GM23338 (cell line): ENCODE results near the gene MMP19. TPM values are rescaled to one million over a fixed set of nuclear protein-coding genes. Genes with fewer than 3 reads are reported as not detected.

Experiments used
- ATAC-seq: fragments of 200-7000 bp; cut with Tn5 transposase; 3 replicates; pipeline ENCODE4 v1.9.1; 2020
- DNase-seq: peaks from one replicate; pipeline ENCODE4 v3.0.0-alpha.2; 2015; ENCODE audit warnings: low spot score
- H2AFZ ChIP-seq: fragments of 200-600 bp; sonication (generic); 2 replicates; pipeline ENCODE4 v1.8.0; 2016; ENCODE audit warnings: antibody characterized with exemption, mild to moderate bottlenecking, moderate library complexity
- H3F3A ChIP-seq: fragments of 200-600 bp; sonication (generic); replicated peaks from 2 replicates; pipeline ENCODE4 v1.8.0; 2017; ENCODE audit warnings: antibody characterized with exemption, mixed run types, low read depth
- H3K27ac ChIP-seq: fragments of 200-600 bp; sonication (generic); 2 replicates; pipeline ENCODE4 v1.6.1; 2016; ENCODE audit warnings: low read depth
- H3K27me3 ChIP-seq: fragments of 200-600 bp; sonication (generic); 2 replicates; pipeline ENCODE4 v1.8.0; 2016; ENCODE audit warnings: mild to moderate bottlenecking, mixed run types, moderate library complexity; ENCODE audit not compliant: insufficient read depth
- H3K36me3 ChIP-seq: fragments of 200-600 bp; sonication (generic); 2 replicates; pipeline ENCODE4 v1.8.0; 2016; ENCODE audit warnings: mild to moderate bottlenecking; ENCODE audit not compliant: insufficient read depth
- H3K4me1 ChIP-seq: fragments of 200-600 bp; sonication (generic); 2 replicates; pipeline ENCODE4 v1.8.0; 2016; ENCODE audit warnings: mild to moderate bottlenecking, moderate library complexity; ENCODE audit not compliant: insufficient read depth
- H3K4me2 ChIP-seq: fragments of 200-600 bp; sonication (generic); 2 replicates; pipeline ENCODE4 v1.7.1; 2017; ENCODE audit warnings: mixed run types
- H3K4me3 ChIP-seq: fragments of 200-600 bp; sonication (generic); 2 replicates; pipeline ENCODE4 v1.6.1; 2016; ENCODE audit warnings: mixed run types
- H3K79me2 ChIP-seq: fragments of 200-600 bp; sonication (generic); replicated peaks from 2 replicates; pipeline ENCODE4 v1.8.0; 2017; ENCODE audit warnings: mild to moderate bottlenecking; ENCODE audit not compliant: insufficient read depth
- H3K9me2 ChIP-seq: fragments of 200-600 bp; sonication (generic); 2 replicates; pipeline ENCODE4 v1.8.0; 2017; ENCODE audit not compliant: insufficient read depth
- H4K20me1 ChIP-seq: fragments of 200-600 bp; sonication (generic); replicated peaks from 2 replicates; pipeline ENCODE4 v1.8.0; 2017; ENCODE audit warnings: mild to moderate bottlenecking; ENCODE audit not compliant: insufficient read depth
- H3K27ac Mint-ChIP-seq: 2 replicates; pipeline ENCODE4 v1.8.0; 2020; ENCODE audit warnings: inconsistent platforms, mild to moderate bottlenecking, moderate library complexity, mixed read lengths
- H3K27me3 Mint-ChIP-seq: 3 replicates; pipeline ENCODE4 v1.8.0; 2022; ENCODE audit warnings: low read depth, mild to moderate bottlenecking, moderate library complexity, mixed read lengths, inconsistent platforms; ENCODE audit not compliant: insufficient read depth, poor library complexity
- H3K36me3 Mint-ChIP-seq: 3 replicates; pipeline ENCODE4 v1.8.0; 2021; ENCODE audit warnings: low read depth, mild to moderate bottlenecking, inconsistent platforms, moderate library complexity, mixed read lengths
- H3K4me1 Mint-ChIP-seq: 3 replicates; pipeline ENCODE4 v1.8.0; 2020; ENCODE audit warnings: mild to moderate bottlenecking, inconsistent platforms, mixed read lengths
- H3K4me3 Mint-ChIP-seq: 3 replicates; pipeline ENCODE4 v1.8.0; 2021; ENCODE audit warnings: moderate library complexity, mild to moderate bottlenecking, inconsistent platforms, mixed read lengths
- H3K9me3 Mint-ChIP-seq: 3 replicates; pipeline ENCODE4 v1.8.0; 2020; ENCODE audit warnings: moderate library complexity, mild to moderate bottlenecking, inconsistent platforms, mixed read lengths
- CREB1 ChIP-seq: fragments of 250-450 bp; sonication (Bioruptor Pico); IDR thresholded peaks from 2 replicates; pipeline ENCODE4 v1.5.0; 2020; ENCODE audit warnings: low read depth, mild to moderate bottlenecking, moderate library complexity
- CTCF ChIP-seq, 2 experiments: fragments of 200-600 bp in 1 of 2; sonication (generic) in 1 of 2; conservative IDR thresholded peaks; 2 replicates each; pipeline versions ENCODE4 v1.5.1 to v1.6.1; 2016 to 2017; ENCODE audit warnings: antibody characterized with exemption in 2 of 2, low read depth in 2 of 2, mild to moderate bottlenecking in 2 of 2, moderate library complexity in 1 of 2
- ETS1 ChIP-seq: IDR thresholded peaks from 2 replicates; pipeline ENCODE4 v1.6.1; 2016; ENCODE audit warnings: antibody characterized with exemption
- EZH2 ChIP-seq: fragments of 200-600 bp; sonication (generic); IDR thresholded peaks from one replicate; pipeline ENCODE4 v1.8.0; 2017; ENCODE audit warnings: antibody characterized with exemption, mild to moderate bottlenecking, low read depth; ENCODE audit not compliant: unreplicated experiment
- EZH2phosphoT487 ChIP-seq: fragments of 200-600 bp; sonication (generic); IDR thresholded peaks from one replicate; pipeline ENCODE4 v1.8.1; 2018; ENCODE audit warnings: antibody characterized with exemption; ENCODE audit not compliant: unreplicated experiment
- JUNB ChIP-seq: IDR thresholded peaks from one replicate; pipeline ENCODE4 v1.6.1; 2016; ENCODE audit warnings: antibody characterized with exemption; ENCODE audit not compliant: unreplicated experiment
- NANOG ChIP-seq: IDR thresholded peaks from 2 replicates; pipeline ENCODE4 v1.6.1; 2016; ENCODE audit warnings: antibody characterized with exemption, borderline replicate concordance
- POLR2AphosphoS5 ChIP-seq: IDR thresholded peaks from 2 replicates; pipeline ENCODE4 v1.6.1; 2016; ENCODE audit warnings: antibody characterized with exemption, low read depth
- REST ChIP-seq: IDR thresholded peaks from one replicate; pipeline ENCODE4 v1.6.1; 2018; ENCODE audit warnings: antibody characterized with exemption; ENCODE audit not compliant: unreplicated experiment
- STAT1 ChIP-seq: IDR thresholded peaks from one replicate; pipeline ENCODE4 v1.6.1; 2016; ENCODE audit warnings: antibody characterized with exemption; ENCODE audit not compliant: unreplicated experiment
- ZNF114 ChIP-seq: fragments of 250-450 bp; sonication (Bioruptor Pico); IDR thresholded peaks from 2 replicates; pipeline ENCODE4 v1.5.0; 2020; ENCODE audit warnings: mild to moderate bottlenecking, moderate library complexity
- ZNF331 ChIP-seq: fragments of 250-450 bp; sonication (Bioruptor Pico); IDR thresholded peaks from 2 replicates; pipeline ENCODE4 v1.5.0; 2020; ENCODE audit warnings: low read depth, mild to moderate bottlenecking, moderate library complexity
- polyA plus RNA-seq: library from polyadenylated mRNA; unstranded; fragments of >200 nt; fragmentation: Nextera tagmentation; extraction: Ambion mirVana; gene quantifications from 2 replicates; pipeline ENCODE4 v1.2.1, GENCODE V29; 2016
- total RNA-seq: library from RNA; depleted of rRNA; stranded (reverse); fragments of >200 nt; shearing (Covaris generic); gene quantifications from 2 replicates; pipeline ENCODE4 v1.2.3, GENCODE V29; 2014; rRNA removed

MMP19 gene
- total and polyA plus RNA-seq, 2 experiments from 2014 or later = 1.4 to 1.5 TPM

- H3K27me3 ChIP-seq = no peaks in the 10 kb centered on the region
- no peaks in the 10 kb centered on the region for H3K4me1 ChIP-seq
- no peaks in the 10 kb centered on the region for H3K9me2 ChIP-seq
- Mint-ChIP-seq H3K27ac (no peak overlapping the region), H3K36me3 (peaks cover 85% of the 10 kb centered on the region), H3K9me3 (no peaks in the 10 kb centered on the region), H3K27me3 (no peaks in the 10 kb centered on the region), H3K4me3 (no peak overlapping the region), H3K4me1 (no peaks in the 10 kb centered on the region)
- H3K27ac ChIP-seq = no peak overlapping the region
- peaks cover 63% of the 10 kb centered on the region for H3K36me3 ChIP-seq
- TF ChIP-seq EZH2phosphoT487 = no peak
- TF ChIP-seq ETS1 = no peak
- no peak for TF ChIP-seq JUNB
- TF ChIP-seq NANOG = no peak
- TF ChIP-seq CREB1 (CRISPR knock-in tag) = no peak
- no peak for TF ChIP-seq EZH2
- TF ChIP-seq ZNF114 (CRISPR knock-in tag) = no peak
- TF ChIP-seq ZNF331 (CRISPR knock-in tag) = no peak
- TF ChIP-seq CTCF (conservative IDR thresholded peaks at IDR 0.05; ENCODE audit: low read depth in 2 of 2) = no peak
- no peak for TF ChIP-seq POLR2AphosphoS5
- TF ChIP-seq REST = no peak
- TF ChIP-seq STAT1 = no peak
- H3F3A ChIP-seq = 0 out of 2 replicates have a peak, but pooled peaks cover 8% of the 10 kb centered on the region
- ATAC-seq = no peak
- DNase-seq = no peak
- H3K79me2 ChIP-seq = 0 out of 2 replicates have a peak, but pooled peaks cover 11% of the 10 kb centered on the region
- no peak overlapping the region for H2AFZ ChIP-seq
- H4K20me1 ChIP-seq = peaks cover 18% of the 10 kb centered on the region; the same call in 1 of the 2 replicates
- H3K4me3 ChIP-seq = no peak overlapping the region
- no peak overlapping the region for H3K4me2 ChIP-seq
These were observed 54.2 kb downstream of the MMP19 start for GRCh38 chr12:55788546-55788945.

Other genes starting within 250 kb of the MMP19 start
- not detected in 2 replicates for gene OR10P1, start 206.0 kb downstream of the MMP19 start, total RNA-seq
- gene OR10P1, start 206.0 kb downstream of the MMP19 start, polyA plus RNA-seq = not detected in 2 replicates
- 45.3 and 49.1 TPM in 2 replicates for gene ITGA7, start 135.0 kb downstream of the MMP19 start, total RNA-seq
- gene ITGA7, start 135.0 kb downstream of the MMP19 start, polyA plus RNA-seq = 17.4 and 20.0 TPM in 2 replicates
- gene BLOC1S1, start 126.9 kb downstream of the MMP19 start, total RNA-seq = 52.3 and 68.3 TPM in 2 replicates
- 174 and 198 TPM in 2 replicates for gene BLOC1S1, start 126.9 kb downstream of the MMP19 start, polyA plus RNA-seq
- 1.7 and 7.5 TPM in 2 replicates for gene RDH5, start 122.5 kb downstream of the MMP19 start, total RNA-seq
- 3.9 and 5.4 TPM in 2 replicates for gene RDH5, start 122.5 kb downstream of the MMP19 start, polyA plus RNA-seq
- gene CD63, start 113.9 kb downstream of the MMP19 start, total RNA-seq = 294 and 307 TPM in 2 replicates
- gene CD63, start 113.9 kb downstream of the MMP19 start, polyA plus RNA-seq = 670 and 685 TPM in 2 replicates
- gene GDF11, start 99.8 kb downstream of the MMP19 start, total RNA-seq = 12.5 and 12.6 TPM in 2 replicates
- gene GDF11, start 99.8 kb downstream of the MMP19 start, polyA plus RNA-seq = 3.7 and 3.8 TPM in 2 replicates
- 96.0 and 115 TPM in 2 replicates for gene SARNP, start 25.2 kb downstream of the MMP19 start, total RNA-seq
- gene SARNP, start 25.2 kb downstream of the MMP19 start, polyA plus RNA-seq = 291 and 313 TPM in 2 replicates
- 12.4 and 18.0 TPM in 2 replicates for gene ORMDL2, start 24.9 kb downstream of the MMP19 start, total RNA-seq
- gene ORMDL2, start 24.9 kb downstream of the MMP19 start, polyA plus RNA-seq = 55.1 and 58.7 TPM in 2 replicates
- 28.9 and 35.1 TPM in 2 replicates for gene DNAJC14, start 13.3 kb downstream of the MMP19 start, total RNA-seq
- 8.9 and 9.7 TPM in 2 replicates for gene DNAJC14, start 13.3 kb downstream of the MMP19 start, polyA plus RNA-seq
- gene PYM1, start 85.0 kb upstream of the MMP19 start, total RNA-seq = 70.2 and 75.9 TPM in 2 replicates
- gene PYM1, start 85.0 kb upstream of the MMP19 start, polyA plus RNA-seq = 150 and 151 TPM in 2 replicates
- 16.1 and 35.9 TPM in 2 replicates for gene DGKA, start 88.2 kb upstream of the MMP19 start, total RNA-seq
- gene DGKA, start 88.2 kb upstream of the MMP19 start, polyA plus RNA-seq = 22.5 and 24.6 TPM in 2 replicates
- gene PMEL, start 123.1 kb upstream of the MMP19 start, total RNA-seq = 81.6 and 108 TPM in 2 replicates
- 64.5 and 68.1 TPM in 2 replicates for gene PMEL, start 123.1 kb upstream of the MMP19 start, polyA plus RNA-seq
- 27.7 and 31.0 TPM in 2 replicates for gene CDK2, start 123.9 kb upstream of the MMP19 start, total RNA-seq
- gene CDK2, start 123.9 kb upstream of the MMP19 start, polyA plus RNA-seq = 14.1 and 15.2 TPM in 2 replicates
- gene RAB5B, start 131.1 kb upstream of the MMP19 start, total RNA-seq = 43.7 and 46.5 TPM in 2 replicates
- 18.6 and 19.7 TPM in 2 replicates for gene RAB5B, start 131.1 kb upstream of the MMP19 start, polyA plus RNA-seq
- gene SUOX, start 154.3 kb upstream of the MMP19 start, total RNA-seq = 21.9 and 27.5 TPM in 2 replicates
- gene SUOX, start 154.3 kb upstream of the MMP19 start, polyA plus RNA-seq = 13.9 and 14.0 TPM in 2 replicates
- gene IKZF4, start 178.1 kb upstream of the MMP19 start, total RNA-seq = 9.0 and 12.2 TPM in 2 replicates
- 4.3 and 4.6 TPM in 2 replicates for gene IKZF4, start 178.1 kb upstream of the MMP19 start, polyA plus RNA-seq
- gene RPS26, start 199.0 kb upstream of the MMP19 start, total RNA-seq = 321 and 655 TPM in 2 replicates
- 772 and 774 TPM in 2 replicates for gene RPS26, start 199.0 kb upstream of the MMP19 start, polyA plus RNA-seq
- gene ERBB3, start 237.2 kb upstream of the MMP19 start, total RNA-seq = 44.4 and 54.4 TPM in 2 replicates
- gene ERBB3, start 237.2 kb upstream of the MMP19 start, polyA plus RNA-seq = 21.0 and 23.3 TPM in 2 replicates